ENCODE measurements around the gene TSPAN15. TPM values are rescaled to one million over a fixed set of nuclear protein-coding genes. Genes with fewer than 3 reads are reported as not detected.

TSPAN15 gene
- total RNA-seq, 6 donors from 2014 or later: 19.9 to 69.5 (median 63.0) TPM

GRCh38 chr10:69491611-69492010 lies 40.3 kb downstream of the TSPAN15 start:
- H3K36me3 ChIP-seq: peaks cover 0 to 11% (median 6%) of the 10 kb centered on the region in 4 donors
- no peaks in the 10 kb centered on the region for H3K27me3 ChIP-seq
- 68 to 81% methylated on average over 4 of the region's 4 CpGs for WGBS, 2 donors
- ATAC-seq (ENCODE audit: low FRiP score in 2 of 2): peak in 1 of 2 donors; percentile 18
- H3K4me3 ChIP-seq: no peak overlapping the region
- H3K9me3 ChIP-seq: peaks cover 0 to 7% (median 5%) of the 10 kb centered on the region in 4 donors
- H3K27ac ChIP-seq: peak overlapping the region in 1 of 4 donors; percentile 10
- DNase-seq: no peak
- peaks cover 0 to 13% (median 9%) of the 10 kb centered on the region in 4 donors for H3K4me1 ChIP-seq
- TF ChIP-seq POLR2A (IDR thresholded peaks at IDR 0.05) (no peak), POLR2AphosphoS5 (IDR thresholded peaks at IDR 0.05) (no peak), CTCF (IDR thresholded peaks at IDR 0.05) (no peak), EP300 (IDR thresholded peaks at IDR 0.05) (no peak)

GRCh38 chr10:69492091-69492745 lies 41.0 kb downstream of the TSPAN15 start:
- ATAC-seq (ENCODE audit: low FRiP score in 2 of 2) (peak in 1 of 2 donors; percentile 6), DNase-seq (no peak)

GRCh38 chr10:69492746-69493462 lies 41.6 kb downstream of the TSPAN15 start:
- Histone ChIP-seq H3K4me1 (peaks cover 0 to 12% (median 11%) of the 10 kb centered on the region in 4 donors), H3K4me3 (no peak overlapping the region), H3K27me3 (no peaks in the 10 kb centered on the region), H3K9me3 (peaks cover 0 to 7% (median 5%) of the 10 kb centered on the region in 4 donors), H3K36me3 (peaks cover 0 to 13% (median 6%) of the 10 kb centered on the region in 4 donors), H3K27ac (peak overlapping the region in 3 of 4 donors; percentile 2 to 64 (median 59))
- TF ChIP-seq POLR2AphosphoS5 (IDR thresholded peaks at IDR 0.05) (no peak), POLR2A (IDR thresholded peaks at IDR 0.05) (no peak), EP300 (IDR thresholded peaks at IDR 0.05) (no peak), CTCF (IDR thresholded peaks at IDR 0.05) (no peak)
- ATAC-seq (ENCODE audit: low FRiP score in 2 of 2): peak; percentile 18 to 20
- 62 to 70% methylated on average over 10 to 11 of the region's 12 CpGs for WGBS, 2 donors
- no peak for DNase-seq

More at GRCh38 chr10:69492091-69492745, 41.0 kb downstream of the TSPAN15 start:
- Histone ChIP-seq H3K9me3 (peaks cover 0 to 7% (median 5%) of the 10 kb centered on the region in 4 donors), H3K36me3 (peaks cover 0 to 17% (median 6%) of the 10 kb centered on the region in 4 donors), H3K27ac (peak overlapping the region in 3 of 4 donors; percentile 2 to 64 (median 59)), H3K27me3 (no peaks in the 10 kb centered on the region), H3K4me1 (peaks cover 0 to 10% (median 7%) of the 10 kb centered on the region in 4 donors), H3K4me3 (no peak overlapping the region)
- TF ChIP-seq CTCF (IDR thresholded peaks at IDR 0.05): no peak
- TF ChIP-seq EP300 (IDR thresholded peaks at IDR 0.05): no peak
- no peak for TF ChIP-seq POLR2A (IDR thresholded peaks at IDR 0.05)
- TF ChIP-seq POLR2AphosphoS5 (IDR thresholded peaks at IDR 0.05): no peak
- 61 to 78% methylated on average over 3 to 13 of the region's 13 CpGs for WGBS, 2 donors

- Histone ChIP-seq H3K4me1 (peaks cover 0 to 18% (median 16%) of the 10 kb centered on the region in 4 donors), H3K36me3 (peaks cover 0 to 11% (median 5%) of the 10 kb centered on the region in 4 donors), H3K9me3 (no peaks in the 10 kb centered on the region), H3K4me3 (no peak overlapping the region), H3K27me3 (no peaks in the 10 kb centered on the region), H3K27ac (no peak overlapping the region)
- WGBS, 2 donors: 80 to 89% methylated on average over 25 to 30 of the region's 30 CpGs
- DNase-seq (no peak), ATAC-seq (ENCODE audit: low FRiP score in 2 of 2) (no peak)
- no peak for TF ChIP-seq POLR2AphosphoS5 (IDR thresholded peaks at IDR 0.05)
- no peak for TF ChIP-seq POLR2A (IDR thresholded peaks at IDR 0.05)
- TF ChIP-seq EP300 (IDR thresholded peaks at IDR 0.05): no peak
- no peak for TF ChIP-seq CTCF (IDR thresholded peaks at IDR 0.05)
Measured at GRCh38 chr10:69494626-69495558, 43.6 kb downstream of the TSPAN15 start.
